Renal cortex interstitium (tissue), 11 donors: ENCODE measurements around the gene COPZ1. TPM values are rescaled to one million over a fixed set of nuclear protein-coding genes. Genes with fewer than 3 reads are reported as not detected.
A peak's percentile ranks its signal among the peaks of the same experiment; 100 is the strongest.

ENCODE experiments used
- DNase-seq, 11 donors: peaks; one replicate each; pipeline ENCODE4 v3.0.0-alpha.2; 2013; ENCODE audit warnings: low read depth in 9 of 11, low spot score in 4 of 11; ENCODE audit errors: extremely low read depth in 1 of 11
- polyA plus RNA-seq, 3 donors: library from polyadenylated mRNA; unstranded; fragments of 120-200 nt; gene quantifications; one replicate each; pipeline ENCODE4 v1.2.1, GENCODE V29; 2013; ENCODE audit not compliant: insufficient read length in 3 of 3

The COPZ1 gene
- polyA plus RNA-seq, 3 donors, result 207 to 240 (median 219) TPM

- DNase-seq, result no peak
These were observed 58.2 kb downstream of the COPZ1 start for GRCh38 chr12:54383041-54383609.

GRCh38 chr12:54384591-54385041, 59.7 kb downstream of the COPZ1 start, which contains the start of gene ZNF385A:
Gene ZNF385A (minus strand): TSS chr12:54384733. CDS start chr12:54384514, 219 bp downstream.
- no peak for DNase-seq

- DNase-seq, result no peak
These were observed 60.5 kb downstream of the COPZ1 start for GRCh38 chr12:54385251-54385914.

- DNase-seq, result no peak
These were observed 61.6 kb downstream of the COPZ1 start for GRCh38 chr12:54386403-54387113.

- no peak for DNase-seq
These were observed 62.2 kb downstream of the COPZ1 start for GRCh38 chr12:54387114-54387467.

GRCh38 chr12:54388237-54389133, 63.6 kb downstream of the COPZ1 start:
- DNase-seq, result no peak

GRCh38 chr12:54389134-54389508, 64.2 kb downstream of the COPZ1 start:
- DNase-seq, result no peak

GRCh38 chr12:54389607-54390175, 64.8 kb downstream of the COPZ1 start:
- no peak for DNase-seq

GRCh38 chr12:54390176-54390667, 65.3 kb downstream of the COPZ1 start:
- no peak for DNase-seq

GRCh38 chr12:54390668-54391551, 66.0 kb downstream of the COPZ1 start:
- peak in 2 of 11 donors; percentile 49 to 57 for DNase-seq

GRCh38 chr12:54392485-54393206, 67.7 kb downstream of the COPZ1 start:
- DNase-seq, result no peak

- DNase-seq, result no peak
These were observed 68.3 kb downstream of the COPZ1 start for GRCh38 chr12:54393207-54393609.

- no peak for DNase-seq
These were observed 68.8 kb downstream of the COPZ1 start for GRCh38 chr12:54393743-54394142.

- no peak for DNase-seq
These were observed 69.4 kb downstream of the COPZ1 start for GRCh38 chr12:54394281-54394719.

- DNase-seq, result no peak
These were observed 70.1 kb downstream of the COPZ1 start for GRCh38 chr12:54394986-54395385.

GRCh38 chr12:54395545-54395944, 70.6 kb downstream of the COPZ1 start:
- DNase-seq, result no peak

GRCh38 chr12:54397157-54397556, 72.2 kb downstream of the COPZ1 start:
- no peak for DNase-seq
